SK-N-SH (cell line): ENCODE data around the gene VTCN1.

Source experiments
- CTCF ChIP-seq: fragments of 200-600 bp; sonication (generic); IDR thresholded peaks from 2 replicates; pipeline ENCODE4 v1.6.1; 2017; ENCODE audit warnings: antibody characterized with exemption, mild to moderate bottlenecking, moderate library complexity
- ELF1 ChIP-seq: IDR thresholded peaks from 2 replicates; pipeline ENCODE4 v1.4.0; 2012
- FOSL2 ChIP-seq: IDR thresholded peaks from 2 replicates; pipeline ENCODE4 v1.4.0; 2012; ENCODE audit warnings: low read depth, mild to moderate bottlenecking, moderate library complexity, borderline replicate concordance
- POLR2AphosphoS5 ChIP-seq: IDR thresholded peaks from 2 replicates; pipeline ENCODE4 v1.6.1; 2012; ENCODE audit warnings: low read depth, low read length

- TF ChIP-seq CTCF (no peak), FOSL2 (no peak), ELF1 (no peak), POLR2AphosphoS5 (no peak)
These were observed 21.8 kb downstream of the VTCN1 start for GRCh38 chr1:117188816-117189437.
